ENCODE measurements around the gene ERI3.

ERI3 gene

GRCh38 chr1:44263568-44264450, 91.2 kb downstream of the ERI3 start:
- H3K27me3 ChIP-seq (ENCODE audit: insufficient read depth, low read length, poor library complexity, severe bottlenecking), result no peaks in the 10 kb centered on the region
- no peaks in the 10 kb centered on the region for H4K20me1 ChIP-seq (ENCODE audit: insufficient read depth, low read length, poor library complexity, severe bottlenecking)
- TF ChIP-seq EZH2phosphoT487 (IDR thresholded peaks at IDR 0.05; ENCODE audit: borderline replicate concordance), result no peak
- H3K9me3 ChIP-seq (ENCODE audit: insufficient read depth, low read depth, low read length), result no peaks in the 10 kb centered on the region
- H2AFZ ChIP-seq (ENCODE audit: low read length), result no peak overlapping the region
- H3K36me3 ChIP-seq (ENCODE audit: insufficient read depth, low read length), result no peaks in the 10 kb centered on the region; the same call in 1 of the 2 replicates
- no peaks in the 10 kb centered on the region for H3K9me2 ChIP-seq (replicated peaks; ENCODE audit: low read depth, low read length)
- H3K4me3 ChIP-seq (ENCODE audit: low read length, poor library complexity, severe bottlenecking), result no peak overlapping the region
- no peaks in the 10 kb centered on the region for H3F3A ChIP-seq (ENCODE audit: low read depth)
- H3K9ac ChIP-seq (ENCODE audit: low read depth, low read length, poor library complexity, severe bottlenecking), result no peak overlapping the region
- no peak overlapping the region for H3K4me2 ChIP-seq (ENCODE audit: low read depth, low read length, poor library complexity, severe bottlenecking)
- no peaks in the 10 kb centered on the region for H3K79me2 ChIP-seq (ENCODE audit: insufficient read depth, low read length)
- H3K4me1 ChIP-seq (ENCODE audit: insufficient read depth, low read length, poor library complexity, severe bottlenecking), result no peaks in the 10 kb centered on the region

GRCh38 chr1:44262816-44263567, 92.1 kb downstream of the ERI3 start:
- no peak overlapping the region for H2AFZ ChIP-seq (ENCODE audit: low read length)
- no peaks in the 10 kb centered on the region for H3K9me3 ChIP-seq (ENCODE audit: insufficient read depth, low read depth, low read length)
- no peaks in the 10 kb centered on the region for H4K20me1 ChIP-seq (ENCODE audit: insufficient read depth, low read length, poor library complexity, severe bottlenecking)
- no peaks in the 10 kb centered on the region; the same call in 1 of the 2 replicates for H3K36me3 ChIP-seq (ENCODE audit: insufficient read depth, low read length)
- no peaks in the 10 kb centered on the region for H3F3A ChIP-seq (ENCODE audit: low read depth)
- no peaks in the 10 kb centered on the region for H3K27me3 ChIP-seq (ENCODE audit: insufficient read depth, low read length, poor library complexity, severe bottlenecking)
- no peaks in the 10 kb centered on the region for H3K79me2 ChIP-seq (ENCODE audit: insufficient read depth, low read length)
- no peaks in the 10 kb centered on the region for H3K4me1 ChIP-seq (ENCODE audit: insufficient read depth, low read length, poor library complexity, severe bottlenecking)
- no peak overlapping the region for H3K9ac ChIP-seq (ENCODE audit: low read depth, low read length, poor library complexity, severe bottlenecking)
- H3K9me2 ChIP-seq (replicated peaks; ENCODE audit: low read depth, low read length), result no peaks in the 10 kb centered on the region
- no peak overlapping the region for H3K4me3 ChIP-seq (ENCODE audit: low read length, poor library complexity, severe bottlenecking)
- H3K4me2 ChIP-seq (ENCODE audit: low read depth, low read length, poor library complexity, severe bottlenecking), result no peak overlapping the region
- TF ChIP-seq EZH2phosphoT487 (IDR thresholded peaks at IDR 0.05; ENCODE audit: borderline replicate concordance), result no peak
- TF ChIP-seq CTCF (conservative IDR thresholded peaks at IDR 0.05; ENCODE audit: low read length), result no peak

GRCh38 chr1:44262414-44262813, 92.6 kb downstream of the ERI3 start:
- H3K27me3 ChIP-seq (ENCODE audit: insufficient read depth, low read length, poor library complexity, severe bottlenecking), result no peaks in the 10 kb centered on the region
- no peak overlapping the region for H3K9ac ChIP-seq (ENCODE audit: low read depth, low read length, poor library complexity, severe bottlenecking)
- no peaks in the 10 kb centered on the region for H4K20me1 ChIP-seq (ENCODE audit: insufficient read depth, low read length, poor library complexity, severe bottlenecking)
- no peak overlapping the region for H2AFZ ChIP-seq (ENCODE audit: low read length)
- no peaks in the 10 kb centered on the region for H3K79me2 ChIP-seq (ENCODE audit: insufficient read depth, low read length)
- TF ChIP-seq EZH2phosphoT487 (IDR thresholded peaks at IDR 0.05; ENCODE audit: borderline replicate concordance), result no peak
- TF ChIP-seq CTCF (conservative IDR thresholded peaks at IDR 0.05; ENCODE audit: low read length), result no peak
- H3K9me2 ChIP-seq (replicated peaks; ENCODE audit: low read depth, low read length), result no peaks in the 10 kb centered on the region
- no peak overlapping the region for H3K4me3 ChIP-seq (ENCODE audit: low read length, poor library complexity, severe bottlenecking)
- H3K4me2 ChIP-seq (ENCODE audit: low read depth, low read length, poor library complexity, severe bottlenecking), result no peak overlapping the region
- no peaks in the 10 kb centered on the region for H3F3A ChIP-seq (ENCODE audit: low read depth)
- no peaks in the 10 kb centered on the region; the same call in 1 of the 2 replicates for H3K36me3 ChIP-seq (ENCODE audit: insufficient read depth, low read length)
- H3K9me3 ChIP-seq (ENCODE audit: insufficient read depth, low read depth, low read length), result no peaks in the 10 kb centered on the region
- H3K4me1 ChIP-seq (ENCODE audit: insufficient read depth, low read length, poor library complexity, severe bottlenecking), result no peaks in the 10 kb centered on the region
